Liver (tissue), 3 donors: Measurements from ENCODE around the gene SV2B.

Experiments
- ATF3 ChIP-seq: IDR thresholded peaks from 2 replicates; pipeline ENCODE4 v1.6.1; 2016; ENCODE audit warnings: antibody characterized with exemption
- CTCF ChIP-seq: fragments of 150-350 bp; IDR thresholded peaks from 2 replicates; pipeline ENCODE4 v1.5.1; 2017; ENCODE audit warnings: improper control_type of control experiment, low read depth, low read length; ENCODE audit not compliant: missing input control
- EGR1 ChIP-seq, 2 donors: IDR thresholded peaks; 2 replicates each; pipeline ENCODE4 v1.6.1; 2016 to 2018; ENCODE audit warnings: antibody characterized with exemption in 2 of 2, low read depth in 2 of 2
- GABPA ChIP-seq, 2 donors: IDR thresholded peaks in 1 of 2; conservative IDR thresholded peaks in 1 of 2; 2 replicates each; pipeline ENCODE4 v1.6.1; 2016; ENCODE audit warnings: antibody characterized with exemption in 2 of 2, mild to moderate bottlenecking in 1 of 2, moderate library complexity in 1 of 2
- JUND ChIP-seq, 2 donors: IDR thresholded peaks; 2 replicates each; pipeline ENCODE4 v1.6.1; 2016; ENCODE audit warnings: antibody characterized with exemption in 2 of 2
- MAX ChIP-seq: IDR thresholded peaks from 2 replicates; pipeline ENCODE4 v1.6.1; 2016; ENCODE audit warnings: antibody characterized with exemption
- NR2F2 ChIP-seq: IDR thresholded peaks from 2 replicates; pipeline ENCODE4 v1.6.1; 2016; ENCODE audit warnings: antibody characterized with exemption
- RAD21 ChIP-seq, 2 donors: IDR thresholded peaks; 2 replicates each; pipeline ENCODE4 v1.6.1; 2016; ENCODE audit warnings: antibody characterized with exemption in 2 of 2, mild to moderate bottlenecking in 2 of 2
- REST ChIP-seq: IDR thresholded peaks from 2 replicates; pipeline ENCODE4 v1.6.1; 2016; ENCODE audit warnings: antibody characterized with exemption, mild to moderate bottlenecking
- RXRA ChIP-seq, 2 donors: IDR thresholded peaks; 2 replicates each; pipeline ENCODE4 v1.6.1; 2017 to 2018; ENCODE audit warnings: antibody characterized with exemption in 2 of 2, mild to moderate bottlenecking in 1 of 2
- SP1 ChIP-seq: IDR thresholded peaks from 2 replicates; pipeline ENCODE4 v1.6.1; 2018; ENCODE audit warnings: antibody characterized with exemption, mild to moderate bottlenecking
- TAF1 ChIP-seq: conservative IDR thresholded peaks from 2 replicates; pipeline ENCODE4 v1.6.1; 2016; ENCODE audit warnings: antibody characterized with exemption, mild to moderate bottlenecking
- YY1 ChIP-seq: IDR thresholded peaks from 2 replicates; pipeline ENCODE4 v1.6.1; 2016; ENCODE audit warnings: antibody characterized with exemption, mild to moderate bottlenecking
- ZBTB33 ChIP-seq: IDR thresholded peaks from 2 replicates; pipeline ENCODE4 v1.6.1; 2016; ENCODE audit warnings: antibody characterized with exemption
- donor health status: healthy.
- donor health status: healthy.

GRCh38 chr15:91070872-91071271 lies 29.2 kb upstream of the SV2B start:
- TF ChIP-seq JUND (IDR thresholded peaks at IDR 0.05) (no peak), MAX (no peak), ZBTB33 (no peak), CTCF (no peak), RAD21 (IDR thresholded peaks at IDR 0.05) (no peak), TAF1 (no peak), EGR1 (IDR thresholded peaks at IDR 0.05; ENCODE audit: low read depth in 2 of 2) (no peak), ATF3 (no peak), SP1 (no peak), REST (no peak), RXRA (IDR thresholded peaks at IDR 0.05) (no peak), GABPA (IDR thresholded peaks at IDR 0.05 in 1 of 2, conservative IDR thresholded peaks at IDR 0.05 in 1 of 2) (no peak), NR2F2 (no peak), YY1 (no peak)
